ENCODE results near the gene CHCHD3. TPM values are rescaled to one million over a fixed set of nuclear protein-coding genes. Genes with fewer than 3 reads are reported as not detected.

CHCHD3 gene
- total and polyA plus RNA-seq, 2 donors from 2014 or later, result 53.9 to 77.3 TPM

DNA sequence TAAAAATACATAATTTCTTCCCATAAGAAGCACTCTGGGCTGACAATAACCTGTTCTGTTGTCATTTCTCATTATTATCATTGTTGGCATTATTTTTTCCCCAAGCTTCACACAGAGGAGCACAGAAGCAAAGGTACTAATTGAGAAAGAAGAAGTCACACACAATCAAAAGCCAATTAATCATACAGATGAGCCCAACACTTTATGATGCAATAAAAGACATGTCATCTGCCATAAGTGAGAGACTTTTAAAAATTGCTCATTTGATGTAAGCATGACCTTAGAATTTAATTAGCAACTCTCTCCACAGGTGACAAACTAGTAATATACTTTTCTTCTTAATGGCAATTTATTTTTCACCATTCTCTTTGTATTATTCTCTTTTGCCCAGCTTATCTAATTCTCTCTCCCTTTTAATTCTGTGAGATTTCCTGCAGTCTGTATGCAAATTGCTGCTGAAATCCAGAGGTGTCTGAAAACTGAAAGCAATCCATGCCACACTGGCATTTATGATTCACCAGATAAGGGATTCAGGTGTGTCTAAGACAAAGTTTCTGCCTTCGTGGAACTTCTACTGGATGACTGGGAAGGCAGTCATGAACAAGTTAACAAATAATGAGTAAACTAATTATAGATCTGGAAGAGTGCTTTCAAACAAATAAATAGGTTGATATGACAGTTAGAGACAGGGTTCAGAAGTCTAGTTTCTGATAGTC lies 203.5 kb downstream of the CHCHD3 start:
- Histone ChIP-seq H3K27me3 (ENCODE audit: control insufficient read depth, insufficient read depth, low read length) (no peaks in the 10 kb centered on the region), H3K36me3 (ENCODE audit: control insufficient read depth in 2 of 3, insufficient read depth in 3 of 3, low read length in 3 of 3) (no peaks in the 10 kb centered on the region), H3K9me3 (ENCODE audit: control insufficient read depth in 2 of 3, insufficient read depth in 1 of 3, low read length in 3 of 3) (no peaks in the 10 kb centered on the region), H3K27ac (ENCODE audit: low read depth in 2 of 2, low read length in 2 of 2) (no peak overlapping the region), H3K4me1 (ENCODE audit: control insufficient read depth in 2 of 3, insufficient read depth in 2 of 3, low read depth in 1 of 3, low read length in 3 of 3) (no peaks in the 10 kb centered on the region), H3K9ac (ENCODE audit: low read length in 3 of 3) (no peak overlapping the region), H3K4me3 (ENCODE audit: low read length in 3 of 3) (no peak overlapping the region)
- TF ChIP-seq CTCF (IDR thresholded peaks at IDR 0.05; ENCODE audit: borderline replicate concordance, extremely low read depth, insufficient read depth), result no peak
- DNase-seq, result no peak
- intact Hi-C loops (cut with DNase I), result no loop called here
- no peak for FAIRE-seq

DNA sequence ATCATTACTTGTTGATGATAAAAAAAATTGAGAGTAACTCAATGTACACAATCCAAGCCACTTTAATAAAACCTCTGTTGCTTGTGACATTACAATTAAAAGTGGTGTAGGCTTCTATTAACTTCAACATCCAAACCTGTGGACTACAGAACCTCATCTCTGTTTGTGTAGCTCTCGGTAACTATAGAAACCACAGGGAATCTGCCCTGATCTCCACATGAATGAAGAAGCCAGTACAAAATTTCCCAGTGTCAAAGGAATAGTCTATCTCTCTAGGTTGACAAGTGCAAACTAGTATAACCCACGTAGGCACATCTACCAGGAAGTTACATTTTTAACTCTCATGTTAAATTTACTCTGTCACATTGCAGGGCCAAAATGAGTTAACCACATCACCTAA lies 204.3 kb downstream of the CHCHD3 start:
- intact Hi-C loops (cut with DNase I), result no loop called here
- H3K27me3 ChIP-seq (ENCODE audit: control insufficient read depth, insufficient read depth, low read length), result no peaks in the 10 kb centered on the region
- FAIRE-seq (no peak), DNase-seq (peak in 2 of 5 donors; percentile 51 to 66)
- TF ChIP-seq CTCF (IDR thresholded peaks at IDR 0.05; ENCODE audit: borderline replicate concordance, extremely low read depth, insufficient read depth), result no peak
- H3K9ac ChIP-seq (ENCODE audit: low read length in 3 of 3), result no peak overlapping the region
- no peaks in the 10 kb centered on the region for H3K36me3 ChIP-seq (ENCODE audit: control insufficient read depth in 2 of 3, insufficient read depth in 3 of 3, low read length in 3 of 3)
- no peaks in the 10 kb centered on the region for H3K4me1 ChIP-seq (ENCODE audit: control insufficient read depth in 2 of 3, insufficient read depth in 2 of 3, low read depth in 1 of 3, low read length in 3 of 3)
- H3K4me3 ChIP-seq (ENCODE audit: low read length in 3 of 3), result no peak overlapping the region
- H3K9me3 ChIP-seq (ENCODE audit: control insufficient read depth in 2 of 3, insufficient read depth in 1 of 3, low read length in 3 of 3), result no peaks in the 10 kb centered on the region
- H3K27ac ChIP-seq (ENCODE audit: low read depth in 2 of 2, low read length in 2 of 2), result no peak overlapping the region

GRCh38 chr7:132876576-132876975 lies 205.3 kb downstream of the CHCHD3 start:
- Histone ChIP-seq H3K36me3 (ENCODE audit: control insufficient read depth in 2 of 3, insufficient read depth in 3 of 3, low read length in 3 of 3) (no peaks in the 10 kb centered on the region), H3K9me3 (ENCODE audit: control insufficient read depth in 2 of 3, insufficient read depth in 1 of 3, low read length in 3 of 3) (no peaks in the 10 kb centered on the region), H3K4me1 (ENCODE audit: control insufficient read depth in 2 of 3, insufficient read depth in 2 of 3, low read depth in 1 of 3, low read length in 3 of 3) (no peaks in the 10 kb centered on the region), H3K9ac (ENCODE audit: low read length in 3 of 3) (no peak overlapping the region), H3K4me3 (ENCODE audit: low read length in 3 of 3) (no peak overlapping the region), H3K27me3 (ENCODE audit: control insufficient read depth, insufficient read depth, low read length) (no peaks in the 10 kb centered on the region), H3K27ac (ENCODE audit: low read depth in 2 of 2, low read length in 2 of 2) (no peak overlapping the region)
- FAIRE-seq, result no peak
- no peak for TF ChIP-seq CTCF (IDR thresholded peaks at IDR 0.05; ENCODE audit: borderline replicate concordance, extremely low read depth, insufficient read depth)
- intact Hi-C loops (cut with DNase I), result no loop called here
- DNase-seq, result no peak

GRCh38 chr7:132872034-132872433 lies 209.9 kb downstream of the CHCHD3 start:
- Histone ChIP-seq H3K27ac (ENCODE audit: low read depth in 2 of 2, low read length in 2 of 2) (no peak overlapping the region), H3K4me3 (ENCODE audit: low read length in 3 of 3) (no peak overlapping the region), H3K36me3 (ENCODE audit: control insufficient read depth in 2 of 3, insufficient read depth in 3 of 3, low read length in 3 of 3) (no peaks in the 10 kb centered on the region), H3K27me3 (ENCODE audit: control insufficient read depth, insufficient read depth, low read length) (no peaks in the 10 kb centered on the region), H3K9me3 (ENCODE audit: control insufficient read depth in 2 of 3, insufficient read depth in 1 of 3, low read length in 3 of 3) (no peaks in the 10 kb centered on the region), H3K4me1 (ENCODE audit: control insufficient read depth in 2 of 3, insufficient read depth in 2 of 3, low read depth in 1 of 3, low read length in 3 of 3) (no peaks in the 10 kb centered on the region), H3K9ac (ENCODE audit: low read length in 3 of 3) (no peak overlapping the region)
- TF ChIP-seq CTCF (IDR thresholded peaks at IDR 0.05; ENCODE audit: borderline replicate concordance, extremely low read depth, insufficient read depth), result no peak
- DNase-seq, result no peak
- intact Hi-C loops (cut with DNase I), result no loop called here
- no peak for FAIRE-seq

All from kidney (tissue), 14 donors.